T-helper 1 cell treated with Interleukin-12 subunit alpha and Interleukin-12 subunit beta and Interleukin-4 antibody, amounts not matched to agents 30 μg/mL and 1 μg/mL, for 36 hours (primary cell): ENCODE data around the gene ZNRF3.

ENCODE experiments used
- H3K27ac Mint-ChIP-seq: one replicate; pipeline ENCODE4 v1.8.0; 2021; ENCODE audit warnings: mild to moderate bottlenecking, mixed read lengths
- H3K27me3 Mint-ChIP-seq: one replicate; pipeline ENCODE4 v1.8.0; 2021; ENCODE audit warnings: low read depth, mixed read lengths
- H3K36me3 Mint-ChIP-seq: one replicate; pipeline ENCODE4 v1.8.0; 2021; ENCODE audit warnings: low read depth, mixed read lengths
- H3K4me1 Mint-ChIP-seq: one replicate; pipeline ENCODE4 v1.8.0; 2021; ENCODE audit warnings: low read depth, mixed read lengths
- H3K4me3 Mint-ChIP-seq: one replicate; pipeline ENCODE4 v1.8.0; 2021; ENCODE audit warnings: mild to moderate bottlenecking, moderate library complexity, mixed read lengths
- H3K9me3 Mint-ChIP-seq: one replicate; pipeline ENCODE4 v1.8.0; 2021; ENCODE audit warnings: mixed read lengths

The ZNRF3 gene

GRCh38 chr22:29054251-29054767, 170.9 kb downstream of the ZNRF3 start:
- H3K4me1 Mint-ChIP-seq = no peaks in the 10 kb centered on the region
- H3K4me3 Mint-ChIP-seq = no peak overlapping the region
- no peak overlapping the region for H3K27ac Mint-ChIP-seq
- H3K36me3 Mint-ChIP-seq = no peaks in the 10 kb centered on the region
- peaks cover 20% of the 10 kb centered on the region for H3K27me3 Mint-ChIP-seq
- no peaks in the 10 kb centered on the region for H3K9me3 Mint-ChIP-seq

- H3K36me3 Mint-ChIP-seq = no peaks in the 10 kb centered on the region
- H3K27me3 Mint-ChIP-seq = peaks cover 26% of the 10 kb centered on the region
- H3K9me3 Mint-ChIP-seq = no peaks in the 10 kb centered on the region
- no peak overlapping the region for H3K27ac Mint-ChIP-seq
- H3K4me1 Mint-ChIP-seq = no peaks in the 10 kb centered on the region
- no peak overlapping the region for H3K4me3 Mint-ChIP-seq
Measured at GRCh38 chr22:29055192-29055830, 171.9 kb downstream of the ZNRF3 start.

GRCh38 chr22:29056472-29056871, 173.1 kb downstream of the ZNRF3 start:
- no peak overlapping the region for H3K27ac Mint-ChIP-seq
- H3K36me3 Mint-ChIP-seq = no peaks in the 10 kb centered on the region
- H3K9me3 Mint-ChIP-seq = no peaks in the 10 kb centered on the region
- no peaks in the 10 kb centered on the region for H3K4me1 Mint-ChIP-seq
- peaks cover 37% of the 10 kb centered on the region for H3K27me3 Mint-ChIP-seq
- no peak overlapping the region for H3K4me3 Mint-ChIP-seq

GRCh38 chr22:29060251-29060869, 177.0 kb downstream of the ZNRF3 start:
- Mint-ChIP-seq H3K36me3 (no peaks in the 10 kb centered on the region), H3K9me3 (no peaks in the 10 kb centered on the region), H3K27me3 (peaks cover 53% of the 10 kb centered on the region), H3K27ac (no peak overlapping the region), H3K4me3 (no peak overlapping the region), H3K4me1 (peaks cover under 1% of the 10 kb centered on the region)

GRCh38 chr22:29060931-29061330, 177.6 kb downstream of the ZNRF3 start:
- H3K9me3 Mint-ChIP-seq = no peaks in the 10 kb centered on the region
- H3K36me3 Mint-ChIP-seq = no peaks in the 10 kb centered on the region
- peaks cover 2% of the 10 kb centered on the region for H3K4me1 Mint-ChIP-seq
- no peak overlapping the region for H3K4me3 Mint-ChIP-seq
- no peak overlapping the region for H3K27ac Mint-ChIP-seq
- H3K27me3 Mint-ChIP-seq = peaks cover 55% of the 10 kb centered on the region

GRCh38 chr22:29061773-29062172, 178.4 kb downstream of the ZNRF3 start, which contains the start of gene C22orf31:
C22orf31 (minus strand) TSS chr22:29061831; CDS start chr22:29061792, 39 bp downstream.
- no peak within 1 kb of the TSS for H3K4me3 Mint-ChIP-seq
- H3K27me3 Mint-ChIP-seq = peaks cover 56% of the 10 kb centered on the region
- H3K27ac Mint-ChIP-seq = no peak within 1 kb of the TSS
- peaks cover 4% of the 10 kb centered on the region for H3K4me1 Mint-ChIP-seq
- H3K9me3 Mint-ChIP-seq = no peaks in the 10 kb centered on the region
- H3K36me3 Mint-ChIP-seq = no peaks in the 10 kb centered on the region

GRCh38 chr22:29062286-29062821, 179.0 kb downstream of the ZNRF3 start:
- Mint-ChIP-seq H3K9me3 (no peaks in the 10 kb centered on the region), H3K4me1 (peaks cover 4% of the 10 kb centered on the region), H3K27me3 (peaks cover 57% of the 10 kb centered on the region), H3K4me3 (no peak overlapping the region), H3K36me3 (no peaks in the 10 kb centered on the region), H3K27ac (no peak overlapping the region)

GRCh38 chr22:29065468-29066190, 182.3 kb downstream of the ZNRF3 start:
- peaks cover 4% of the 10 kb centered on the region for H3K4me1 Mint-ChIP-seq
- H3K4me3 Mint-ChIP-seq = no peak overlapping the region
- no peaks in the 10 kb centered on the region for H3K36me3 Mint-ChIP-seq
- peaks cover 64% of the 10 kb centered on the region for H3K27me3 Mint-ChIP-seq
- peak overlapping the region; percentile 2 for H3K27ac Mint-ChIP-seq
- H3K9me3 Mint-ChIP-seq = no peaks in the 10 kb centered on the region

- peaks cover 17% of the 10 kb centered on the region for H3K4me1 Mint-ChIP-seq
- no peak overlapping the region for H3K4me3 Mint-ChIP-seq
- no peaks in the 10 kb centered on the region for H3K9me3 Mint-ChIP-seq
- H3K36me3 Mint-ChIP-seq = peaks cover 2% of the 10 kb centered on the region
- H3K27me3 Mint-ChIP-seq = peaks cover 64% of the 10 kb centered on the region
- no peak overlapping the region for H3K27ac Mint-ChIP-seq
Measured at GRCh38 chr22:29069463-29069862, 186.1 kb downstream of the ZNRF3 start.

GRCh38 chr22:29070490-29070889, 187.1 kb downstream of the ZNRF3 start:
- H3K9me3 Mint-ChIP-seq = no peaks in the 10 kb centered on the region
- no peak overlapping the region for H3K27ac Mint-ChIP-seq
- H3K27me3 Mint-ChIP-seq = peaks cover 71% of the 10 kb centered on the region
- peak overlapping the region; percentile 73 for H3K4me3 Mint-ChIP-seq
- peaks cover 16% of the 10 kb centered on the region for H3K4me1 Mint-ChIP-seq
- peaks cover 2% of the 10 kb centered on the region for H3K36me3 Mint-ChIP-seq

- Mint-ChIP-seq H3K9me3 (no peaks in the 10 kb centered on the region), H3K27ac (peak overlapping the region; percentile 36), H3K36me3 (peaks cover 2% of the 10 kb centered on the region), H3K27me3 (peaks cover 74% of the 10 kb centered on the region), H3K4me3 (peak overlapping the region; percentile 73), H3K4me1 (peaks cover 13% of the 10 kb centered on the region)
Measured at GRCh38 chr22:29071261-29072045, 188.1 kb downstream of the ZNRF3 start.

- Mint-ChIP-seq H3K4me1 (peaks cover 13% of the 10 kb centered on the region), H3K9me3 (no peaks in the 10 kb centered on the region), H3K36me3 (peaks cover 2% of the 10 kb centered on the region), H3K27me3 (peaks cover 75% of the 10 kb centered on the region), H3K27ac (no peak overlapping the region), H3K4me3 (peak overlapping the region; percentile 54)
Measured at GRCh38 chr22:29072193-29072978, 189.0 kb downstream of the ZNRF3 start.

- H3K36me3 Mint-ChIP-seq = peaks cover 2% of the 10 kb centered on the region
- H3K27ac Mint-ChIP-seq = peak within 1 kb of the TSS; percentile 36
- H3K4me3 Mint-ChIP-seq = peak within 1 kb of the TSS; percentile 54
- no peaks in the 10 kb centered on the region for H3K9me3 Mint-ChIP-seq
- H3K27me3 Mint-ChIP-seq = peaks cover 78% of the 10 kb centered on the region
- H3K4me1 Mint-ChIP-seq = peaks cover 13% of the 10 kb centered on the region
Measured at GRCh38 chr22:29072979-29073617, 189.7 kb downstream of the ZNRF3 start, which contains the start of gene KREMEN1. KREMEN1 (plus strand) TSS chr22:29073035; CDS start chr22:29073131, 96 bp downstream.
